ENCODE results near the gene PTPN6.

The PTPN6 gene

DNA sequence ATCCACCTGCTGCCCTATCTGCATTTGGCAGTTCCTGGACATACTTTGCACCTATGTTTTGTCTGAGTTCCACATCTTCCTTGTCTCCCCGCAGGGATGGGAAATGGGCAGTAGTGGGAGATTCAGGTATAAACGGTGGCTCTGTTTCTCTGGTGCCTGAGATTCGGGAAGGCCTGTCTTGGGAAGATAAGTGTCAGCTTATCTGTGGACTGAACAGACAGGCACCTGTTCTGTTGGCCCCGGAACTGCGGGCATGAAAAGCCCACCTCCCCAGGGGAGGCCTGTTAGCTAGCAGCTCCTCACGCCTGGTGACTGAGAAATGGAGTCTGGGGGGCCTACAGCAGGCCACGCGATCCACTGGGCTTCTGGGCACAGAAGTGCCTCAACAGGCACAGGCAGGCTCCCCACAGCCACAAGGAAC lies 13.5 kb downstream of the PTPN6 start:
- Histone ChIP-seq H3K9me3 (no peaks in the 10 kb centered on the region), H3K4me2 (peak overlapping the region; percentile 46), H3K36me3 (peaks cover 69% of the 10 kb centered on the region), H3K27me3 (no peaks in the 10 kb centered on the region), H3K9ac (peak overlapping the region; percentile 43), H4K20me1 (peaks cover 9% of the 10 kb centered on the region; the same call in 1 of the 2 replicates), H3K4me1 (peaks cover 87% of the 10 kb centered on the region), H3K4me3 (no peak overlapping the region), H3K27ac (peak overlapping the region; percentile 63)
- TF ChIP-seq Cebpa-rat (IDR thresholded peaks at IDR 0.05) = no peak

DNA sequence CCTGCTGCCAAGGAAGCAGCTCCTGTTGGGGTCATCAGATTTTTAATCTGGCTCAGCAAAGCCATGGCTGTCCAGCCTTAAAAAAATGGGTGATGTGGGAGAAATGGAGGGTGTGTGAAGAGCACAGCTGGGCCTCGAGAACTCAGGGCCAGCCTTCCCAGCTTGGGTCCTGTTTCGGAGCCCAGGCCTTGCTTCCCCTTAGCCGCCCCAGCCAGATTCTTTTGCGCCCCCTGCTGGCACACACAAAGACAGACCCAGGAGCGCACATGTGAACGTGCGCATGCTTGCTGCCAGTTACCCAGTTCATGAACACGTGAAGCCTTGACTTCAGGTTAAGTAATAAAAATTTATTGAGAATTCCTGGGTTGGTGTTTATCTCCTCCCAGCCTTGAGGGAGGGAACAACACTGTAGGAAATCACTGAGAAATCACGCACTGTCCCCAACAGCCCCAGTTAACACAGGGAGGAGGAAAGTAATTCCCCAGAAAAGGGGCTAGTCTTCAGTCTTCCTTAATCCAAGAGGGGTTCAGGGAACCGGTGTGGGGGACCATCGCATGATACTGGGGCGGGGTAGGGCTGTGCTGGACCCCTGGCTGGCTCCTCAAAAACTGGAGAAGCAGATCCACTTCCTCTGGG lies 14.0 kb downstream of the PTPN6 start:
- H3K36me3 ChIP-seq = peaks cover 67% of the 10 kb centered on the region
- no peaks in the 10 kb centered on the region for H3K9me3 ChIP-seq
- no peak for TF ChIP-seq Cebpa-rat (IDR thresholded peaks at IDR 0.05)
- peaks cover 9% of the 10 kb centered on the region; the same call in 1 of the 2 replicates for H4K20me1 ChIP-seq
- H3K4me3 ChIP-seq = no peak overlapping the region
- peak overlapping the region; percentile 46 for H3K4me2 ChIP-seq
- peak overlapping the region; percentile 63 for H3K27ac ChIP-seq
- H3K27me3 ChIP-seq = no peaks in the 10 kb centered on the region
- peak overlapping the region; percentile 43 for H3K9ac ChIP-seq
- H3K4me1 ChIP-seq = peaks cover 82% of the 10 kb centered on the region

DNA sequence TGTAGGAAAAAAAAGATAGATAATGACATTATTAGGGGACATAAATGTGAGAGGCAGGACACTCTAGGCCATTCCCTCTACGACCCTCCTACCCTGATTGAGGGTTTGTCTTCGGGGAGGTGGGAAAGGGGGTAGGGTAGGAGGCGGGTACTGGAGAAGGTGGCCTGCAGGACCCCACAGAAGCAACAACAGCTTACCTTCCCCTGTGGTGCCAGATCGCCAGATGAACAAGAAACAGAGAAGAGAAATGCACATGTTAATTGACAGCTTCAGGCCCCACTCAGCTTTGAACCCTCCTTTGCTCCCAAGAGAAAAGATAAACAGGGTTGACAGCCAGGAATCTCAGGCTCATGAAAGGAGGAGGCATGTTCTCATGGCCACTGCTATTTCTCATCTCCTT lies 14.6 kb downstream of the PTPN6 start:
- TF ChIP-seq Cebpa-rat (IDR thresholded peaks at IDR 0.05) = no peak
- no peak overlapping the region for H3K4me3 ChIP-seq
- H3K27ac ChIP-seq = 0 out of 2 replicates have a peak overlapping the region, but pooled peaks have one; percentile 53
- peak overlapping the region; percentile 46; the same call in 1 of the 2 replicates for H3K4me2 ChIP-seq
- peak overlapping the region; percentile 36; the same call in 1 of the 2 replicates for H3K9ac ChIP-seq
- no peaks in the 10 kb centered on the region for H3K9me3 ChIP-seq
- peaks cover 9% of the 10 kb centered on the region; the same call in 1 of the 2 replicates for H4K20me1 ChIP-seq
- no peaks in the 10 kb centered on the region for H3K27me3 ChIP-seq
- H3K36me3 ChIP-seq = peaks cover 61% of the 10 kb centered on the region
- peaks cover 76% of the 10 kb centered on the region for H3K4me1 ChIP-seq

- TF ChIP-seq Cebpa-rat (IDR thresholded peaks at IDR 0.05) = no peak
- Histone ChIP-seq H3K4me3 (no peak overlapping the region), H3K36me3 (peaks cover 55% of the 10 kb centered on the region), H3K9me3 (no peaks in the 10 kb centered on the region), H4K20me1 (peaks cover 9% of the 10 kb centered on the region; the same call in 1 of the 2 replicates), H3K4me2 (no peak overlapping the region), H3K9ac (0 out of 2 replicates have a peak overlapping the region, but pooled peaks have one; percentile 36), H3K4me1 (peaks cover 71% of the 10 kb centered on the region), H3K27me3 (no peaks in the 10 kb centered on the region), H3K27ac (no peak overlapping the region)
These were observed 15.2 kb downstream of the PTPN6 start for GRCh38 chr12:6966351-6966750.

DNA sequence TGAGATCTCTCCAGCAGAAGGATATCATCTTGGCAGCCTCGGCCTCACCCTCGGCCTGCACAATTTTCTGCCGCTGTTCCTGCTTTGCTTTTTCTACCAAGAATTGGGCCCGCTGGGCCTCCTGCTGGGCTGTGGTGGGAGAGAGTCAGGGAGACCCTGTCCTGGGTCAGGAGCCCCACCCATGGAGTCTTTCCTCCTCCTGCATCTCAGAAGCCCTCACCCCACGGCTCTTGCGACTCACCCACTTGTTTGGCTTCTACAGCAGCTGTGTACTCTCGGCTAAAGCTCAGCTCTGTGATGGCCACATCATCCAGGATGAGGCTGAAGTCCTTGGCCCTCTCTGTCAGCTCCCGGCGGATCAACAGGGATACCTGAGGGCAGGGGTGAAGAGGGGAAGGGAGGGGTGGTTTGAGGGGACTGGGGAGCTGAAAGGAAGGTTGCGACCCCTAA lies 16.5 kb downstream of the PTPN6 start:
- H3K4me2 ChIP-seq = no peak overlapping the region; the same call in 1 of the 2 replicates
- peaks cover 71% of the 10 kb centered on the region for H3K4me1 ChIP-seq
- no peaks in the 10 kb centered on the region for H3K9me3 ChIP-seq
- H3K36me3 ChIP-seq = peaks cover 57% of the 10 kb centered on the region
- H3K27ac ChIP-seq = peak overlapping the region; percentile 6; the same call in 1 of the 2 replicates
- H3K27me3 ChIP-seq = no peaks in the 10 kb centered on the region
- H3K9ac ChIP-seq = peak overlapping the region; percentile 99; the same call in 1 of the 2 replicates
- H3K4me3 ChIP-seq = no peak overlapping the region
- peaks cover 9% of the 10 kb centered on the region; the same call in 1 of the 2 replicates for H4K20me1 ChIP-seq
- TF ChIP-seq Cebpa-rat (IDR thresholded peaks at IDR 0.05) = no peak

GRCh38 chr12:6968426-6968825 lies 17.3 kb downstream of the PTPN6 start:
- no peak for TF ChIP-seq Cebpa-rat (IDR thresholded peaks at IDR 0.05)
- Histone ChIP-seq H3K36me3 (peaks cover 64% of the 10 kb centered on the region), H4K20me1 (peaks cover 9% of the 10 kb centered on the region; the same call in 1 of the 2 replicates), H3K4me1 (peaks cover 71% of the 10 kb centered on the region), H3K27ac (no peak overlapping the region), H3K9me3 (no peaks in the 10 kb centered on the region), H3K4me3 (peak overlapping the region; percentile 97; the same call in 1 of the 2 replicates), H3K27me3 (no peaks in the 10 kb centered on the region), H3K9ac (peak overlapping the region; percentile 99), H3K4me2 (peak overlapping the region; percentile 99)

GRCh38 chr12:6970096-6970527 lies 19.0 kb downstream of the PTPN6 start:
- Histone ChIP-seq H3K9me3 (no peaks in the 10 kb centered on the region), H3K36me3 (peaks cover 70% of the 10 kb centered on the region), H3K4me3 (peak overlapping the region; percentile 97), H4K20me1 (peaks cover 9% of the 10 kb centered on the region; the same call in 1 of the 2 replicates), H3K4me2 (peak overlapping the region; percentile 99), H3K9ac (peak overlapping the region; percentile 99), H3K27ac (peak overlapping the region; percentile 98), H3K27me3 (no peaks in the 10 kb centered on the region), H3K4me1 (peaks cover 63% of the 10 kb centered on the region)
- no peak for TF ChIP-seq Cebpa-rat (IDR thresholded peaks at IDR 0.05)

DNA sequence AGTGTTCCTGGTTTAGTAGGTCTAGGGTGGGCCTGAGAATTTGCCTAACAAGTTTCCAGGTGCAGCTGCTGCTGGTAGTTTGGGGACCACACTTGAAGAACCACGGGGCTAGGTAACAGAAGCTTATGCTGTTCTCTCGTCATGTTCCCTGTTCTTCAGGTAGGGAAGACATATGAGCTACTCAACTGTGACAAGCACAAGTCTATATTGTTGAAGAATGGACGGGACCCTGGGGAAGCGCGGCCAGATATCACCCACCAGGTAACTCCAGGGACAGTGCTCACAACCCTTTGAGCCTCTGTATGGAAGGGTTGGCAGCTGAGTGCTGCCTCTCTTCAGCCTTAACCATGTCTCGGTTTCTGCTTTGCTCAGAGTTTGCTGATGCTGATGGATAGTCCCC lies 23.0 kb downstream of the PTPN6 start:
- Histone ChIP-seq H3K36me3 (peaks cover 70% of the 10 kb centered on the region), H3K4me1 (peaks cover 34% of the 10 kb centered on the region)

DNA sequence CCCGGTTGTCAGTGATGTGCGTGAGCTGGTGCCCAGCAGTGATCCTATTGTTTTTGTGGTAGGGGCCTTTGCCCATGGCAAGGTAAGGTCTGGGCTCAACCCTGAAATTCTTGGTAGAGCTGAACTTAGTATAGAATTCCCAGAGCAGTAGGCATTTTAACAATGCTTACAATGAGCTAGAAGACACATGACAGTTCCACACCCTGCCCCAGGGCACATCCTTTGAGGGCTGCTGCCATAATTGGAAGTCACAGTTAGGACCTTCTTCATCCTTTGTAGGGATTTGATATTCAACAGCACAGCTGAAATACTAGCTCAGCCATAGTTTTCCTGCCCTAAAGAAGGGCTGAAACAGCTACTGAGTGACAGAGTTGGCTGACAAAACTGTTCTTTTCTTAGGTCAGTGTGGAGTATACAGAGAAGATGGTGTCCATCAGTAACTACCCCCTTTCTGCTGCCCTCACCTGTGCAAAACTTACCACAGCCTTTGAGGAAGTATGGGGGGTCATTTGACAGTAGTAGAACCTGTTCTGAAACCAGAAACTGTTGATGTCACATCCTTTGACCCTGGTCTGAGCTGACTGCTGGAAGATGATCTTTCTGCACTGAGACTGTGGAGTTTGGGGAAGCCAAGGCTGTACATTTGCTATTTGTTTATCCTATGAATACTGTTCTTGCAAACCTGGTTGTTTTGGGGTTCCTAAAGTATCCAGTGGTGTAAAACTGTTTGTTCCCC lies 24.3 kb downstream of the PTPN6 start:
- TF ChIP-seq Cebpa-rat (IDR thresholded peaks at IDR 0.05) = no peak
- Histone ChIP-seq H3K4me1 (peaks cover 30% of the 10 kb centered on the region), H3K9me3 (no peaks in the 10 kb centered on the region), H3K36me3 (peaks cover 80% of the 10 kb centered on the region), H3K27ac (no peak overlapping the region), H4K20me1 (no peaks in the 10 kb centered on the region), H3K4me3 (no peak overlapping the region), H3K4me2 (no peak overlapping the region), H3K9ac (peak overlapping the region; percentile 9; the same call in 1 of the 2 replicates), H3K27me3 (no peaks in the 10 kb centered on the region)

More for the DNA sequence above, 23.0 kb downstream of the PTPN6 start:
- H3K27me3 ChIP-seq = no peaks in the 10 kb centered on the region
- no peak overlapping the region for H3K27ac ChIP-seq
- H4K20me1 ChIP-seq = peaks cover 4% of the 10 kb centered on the region; the same call in 1 of the 2 replicates
- no peak overlapping the region for H3K4me3 ChIP-seq
- no peak overlapping the region for H3K4me2 ChIP-seq
- H3K9me3 ChIP-seq = no peaks in the 10 kb centered on the region
- no peak for TF ChIP-seq Cebpa-rat (IDR thresholded peaks at IDR 0.05)
- no peak overlapping the region for H3K9ac ChIP-seq

Measured in BLaER1 (cell line).